Liver (tissue), 9 donors: Measurements from ENCODE around the gene MYO16. TPM values are rescaled to one million over a fixed set of nuclear protein-coding genes. Genes with fewer than 3 reads are reported as not detected.

Source experiments
- DNase-seq: peaks from one replicate; pipeline ENCODE4 v3.0.0-alpha.2; 2017; ENCODE audit warnings: low spot score
- H3K27ac ChIP-seq, 2 donors: one replicate each; pipeline ENCODE4 v1.7.0; 2013; ENCODE audit warnings: inconsistent platforms in 2 of 2, low read length in 2 of 2, control low read depth in 1 of 2, low read depth in 1 of 2, mild to moderate bottlenecking in 1 of 2
- H3K27me3 ChIP-seq, 4 donors: one replicate each; pipeline versions ENCODE4 v1.6.1 to v1.7.0; 2013; ENCODE audit warnings: low read length in 3 of 4, inconsistent platforms in 1 of 4, mild to moderate bottlenecking in 1 of 4, moderate library complexity in 1 of 4; ENCODE audit not compliant: control insufficient read depth in 4 of 4, insufficient read depth in 4 of 4
- H3K36me3 ChIP-seq, 4 donors: one replicate each; pipeline versions ENCODE4 v1.6.1 to v1.7.0; 2013; ENCODE audit warnings: low read length in 3 of 4, mild to moderate bottlenecking in 3 of 4, low read depth in 1 of 4, moderate library complexity in 1 of 4; ENCODE audit not compliant: control insufficient read depth in 4 of 4, insufficient read depth in 3 of 4
- H3K4me1 ChIP-seq, 4 donors: one replicate each; pipeline versions ENCODE4 v1.6.1 to v1.7.0; 2013; ENCODE audit warnings: low read length in 3 of 4, mild to moderate bottlenecking in 3 of 4, moderate library complexity in 1 of 4; ENCODE audit not compliant: control insufficient read depth in 4 of 4, insufficient read depth in 4 of 4
- H3K4me3 ChIP-seq, 3 donors: one replicate each; pipeline versions ENCODE4 v1.6.1 to v1.7.0; 2013; ENCODE audit warnings: low read length in 3 of 3, control low read depth in 1 of 3, low read depth in 1 of 3, mild to moderate bottlenecking in 1 of 3
- H3K9ac ChIP-seq, 2 donors: one replicate each; pipeline ENCODE4 v1.7.0; 2013; ENCODE audit warnings: low read length in 2 of 2, mild to moderate bottlenecking in 2 of 2, moderate library complexity in 2 of 2, control low read depth in 1 of 2, low read depth in 1 of 2
- H3K9me3 ChIP-seq, 4 donors: one replicate each; pipeline versions ENCODE4 v1.6.1 to v1.7.0; 2013; ENCODE audit warnings: low read length in 3 of 4; ENCODE audit not compliant: control insufficient read depth in 4 of 4
- ATF3 ChIP-seq: IDR thresholded peaks from 2 replicates; pipeline ENCODE4 v1.6.1; 2016; ENCODE audit warnings: antibody characterized with exemption
- EGR1 ChIP-seq, 2 donors: IDR thresholded peaks; 2 replicates each; pipeline ENCODE4 v1.6.1; 2016 to 2018; ENCODE audit warnings: antibody characterized with exemption in 2 of 2, low read depth in 2 of 2
- FOXA1 ChIP-seq: IDR thresholded peaks from 2 replicates; pipeline ENCODE4 v1.6.1; 2016; ENCODE audit warnings: antibody characterized with exemption
- FOXA2 ChIP-seq: IDR thresholded peaks from 2 replicates; pipeline ENCODE4 v1.6.1; 2016; ENCODE audit warnings: antibody characterized with exemption
- GABPA ChIP-seq, 2 donors: IDR thresholded peaks in 1 of 2; conservative IDR thresholded peaks in 1 of 2; 2 replicates each; pipeline ENCODE4 v1.6.1; 2016; ENCODE audit warnings: antibody characterized with exemption in 2 of 2, mild to moderate bottlenecking in 1 of 2, moderate library complexity in 1 of 2
- HNF4A ChIP-seq, 2 donors: conservative IDR thresholded peaks; 2 replicates each; pipeline ENCODE4 v1.6.1; 2016; ENCODE audit warnings: antibody characterized with exemption in 2 of 2, mild to moderate bottlenecking in 2 of 2
- HNF4G ChIP-seq: IDR thresholded peaks from 2 replicates; pipeline ENCODE4 v1.6.1; 2016; ENCODE audit warnings: antibody characterized with exemption
- JUND ChIP-seq, 2 donors: IDR thresholded peaks; 2 replicates each; pipeline ENCODE4 v1.6.1; 2016; ENCODE audit warnings: antibody characterized with exemption in 2 of 2
- NR2F2 ChIP-seq: IDR thresholded peaks from 2 replicates; pipeline ENCODE4 v1.6.1; 2016; ENCODE audit warnings: antibody characterized with exemption
- RAD21 ChIP-seq, 2 donors: IDR thresholded peaks; 2 replicates each; pipeline ENCODE4 v1.6.1; 2016; ENCODE audit warnings: antibody characterized with exemption in 2 of 2, mild to moderate bottlenecking in 2 of 2
- REST ChIP-seq: IDR thresholded peaks from 2 replicates; pipeline ENCODE4 v1.6.1; 2016; ENCODE audit warnings: antibody characterized with exemption, mild to moderate bottlenecking
- RXRA ChIP-seq, 2 donors: IDR thresholded peaks; 2 replicates each; pipeline ENCODE4 v1.6.1; 2017 to 2018; ENCODE audit warnings: antibody characterized with exemption in 2 of 2, mild to moderate bottlenecking in 1 of 2
- SP1 ChIP-seq: IDR thresholded peaks from 2 replicates; pipeline ENCODE4 v1.6.1; 2018; ENCODE audit warnings: antibody characterized with exemption, mild to moderate bottlenecking
- TAF1 ChIP-seq: conservative IDR thresholded peaks from 2 replicates; pipeline ENCODE4 v1.6.1; 2016; ENCODE audit warnings: antibody characterized with exemption, mild to moderate bottlenecking
- YY1 ChIP-seq: IDR thresholded peaks from 2 replicates; pipeline ENCODE4 v1.6.1; 2016; ENCODE audit warnings: antibody characterized with exemption, mild to moderate bottlenecking
- ZBTB33 ChIP-seq: IDR thresholded peaks from 2 replicates; pipeline ENCODE4 v1.6.1; 2016; ENCODE audit warnings: antibody characterized with exemption
- WGBS: extraction: QIAGEN DNeasy Blood & Tissue Kit; methylation state at CpG from one replicate; pipeline ENCODE4 v1.1.7; 2013; 5-methylcytosine and 5-hydroxymethylcytosine counted together
- polyA plus RNA-seq, 2 donors: library from polyadenylated mRNA; stranded (reverse) in 1 of 2; unstranded in 1 of 2; fragments of 200-250 nt in 1 of 2; fragments of >200 nt in 1 of 2; fragmentation: Nextera tagmentation in 1 of 2; extraction: Ambion mirVana in 1 of 2; gene quantifications; one replicate each; pipeline versions ENCODE4 v1.2.1 to v1.2.3, GENCODE V29; 2013 to 2015
- total RNA-seq, 2 donors: library from RNA; depleted of rRNA; stranded (reverse); fragments of >200 nt; gene quantifications; one replicate each; pipeline ENCODE4 v1.2.3, GENCODE V29; 2014
- donor health status: healthy.
- donor health status: healthy.
- donor health status: healthy.
- donor health status: healthy.
- donor health status: healthy.

The MYO16 gene
- total and polyA plus RNA-seq, 4 donors: 0.37 to 1.1 (median 0.68) TPM

- no peak for TF ChIP-seq HNF4G
- no peak for TF ChIP-seq JUND (IDR thresholded peaks at IDR 0.05)
- no peak for TF ChIP-seq FOXA1
- no peak for TF ChIP-seq ATF3
- no peak for TF ChIP-seq REST
- TF ChIP-seq HNF4A (conservative IDR thresholded peaks at IDR 0.05): no peak
- no peak for TF ChIP-seq ZBTB33
- no peak for TF ChIP-seq FOXA2
- TF ChIP-seq GABPA (IDR thresholded peaks at IDR 0.05 in 1 of 2, conservative IDR thresholded peaks at IDR 0.05 in 1 of 2): no peak
- no peak for TF ChIP-seq NR2F2
- no peak for TF ChIP-seq TAF1
- no peak for TF ChIP-seq RXRA (IDR thresholded peaks at IDR 0.05)
- no peak for TF ChIP-seq RAD21 (IDR thresholded peaks at IDR 0.05)
- TF ChIP-seq SP1: no peak
- TF ChIP-seq EGR1 (IDR thresholded peaks at IDR 0.05; ENCODE audit: low read depth in 2 of 2): no peak
- Histone ChIP-seq H3K27me3 (no peaks in the 10 kb centered on the region), H3K36me3 (no peaks in the 10 kb centered on the region), H3K9me3 (peaks cover 0 to 2% (median under 1%) of the 10 kb centered on the region in 4 donors), H3K4me1 (no peaks in the 10 kb centered on the region), H3K4me3 (no peak overlapping the region), H3K27ac (no peak overlapping the region), H3K9ac (no peak overlapping the region)
- DNase-seq: no peak
- WGBS: 83% methylated on average over 1 of the region's 1 CpG
Observed at GRCh38 chr13:108833531-108833930, 204.1 kb downstream of the MYO16 start.

GRCh38 chr13:108834193-108834592 is 204.8 kb downstream of the MYO16 start:
- Histone ChIP-seq H3K9ac (no peak overlapping the region), H3K9me3 (no peaks in the 10 kb centered on the region), H3K4me1 (no peaks in the 10 kb centered on the region), H3K27me3 (no peaks in the 10 kb centered on the region), H3K27ac (no peak overlapping the region), H3K36me3 (no peaks in the 10 kb centered on the region), H3K4me3 (no peak overlapping the region)
- DNase-seq: no peak
- WGBS: 74% methylated on average over 1 of the region's 1 CpG
- TF ChIP-seq REST (no peak), ZBTB33 (no peak), YY1 (no peak), FOXA1 (no peak), NR2F2 (no peak), EGR1 (IDR thresholded peaks at IDR 0.05; ENCODE audit: low read depth in 2 of 2) (no peak), RXRA (IDR thresholded peaks at IDR 0.05) (no peak), HNF4A (conservative IDR thresholded peaks at IDR 0.05) (no peak), ATF3 (no peak), FOXA2 (no peak), GABPA (IDR thresholded peaks at IDR 0.05 in 1 of 2, conservative IDR thresholded peaks at IDR 0.05 in 1 of 2) (no peak), JUND (IDR thresholded peaks at IDR 0.05) (no peak)
